GM21526 (cell line): Measurements from ENCODE around the gene EFS.

Experiments
- ATAC-seq: cut with Tn5 transposase; IDR thresholded peaks from one replicate; pipeline ENCODE4 v1.9.1; 2021; ENCODE audit warnings: moderate library complexity; ENCODE audit not compliant: unreplicated experiment, low FRiP score

EFS gene

DNA sequence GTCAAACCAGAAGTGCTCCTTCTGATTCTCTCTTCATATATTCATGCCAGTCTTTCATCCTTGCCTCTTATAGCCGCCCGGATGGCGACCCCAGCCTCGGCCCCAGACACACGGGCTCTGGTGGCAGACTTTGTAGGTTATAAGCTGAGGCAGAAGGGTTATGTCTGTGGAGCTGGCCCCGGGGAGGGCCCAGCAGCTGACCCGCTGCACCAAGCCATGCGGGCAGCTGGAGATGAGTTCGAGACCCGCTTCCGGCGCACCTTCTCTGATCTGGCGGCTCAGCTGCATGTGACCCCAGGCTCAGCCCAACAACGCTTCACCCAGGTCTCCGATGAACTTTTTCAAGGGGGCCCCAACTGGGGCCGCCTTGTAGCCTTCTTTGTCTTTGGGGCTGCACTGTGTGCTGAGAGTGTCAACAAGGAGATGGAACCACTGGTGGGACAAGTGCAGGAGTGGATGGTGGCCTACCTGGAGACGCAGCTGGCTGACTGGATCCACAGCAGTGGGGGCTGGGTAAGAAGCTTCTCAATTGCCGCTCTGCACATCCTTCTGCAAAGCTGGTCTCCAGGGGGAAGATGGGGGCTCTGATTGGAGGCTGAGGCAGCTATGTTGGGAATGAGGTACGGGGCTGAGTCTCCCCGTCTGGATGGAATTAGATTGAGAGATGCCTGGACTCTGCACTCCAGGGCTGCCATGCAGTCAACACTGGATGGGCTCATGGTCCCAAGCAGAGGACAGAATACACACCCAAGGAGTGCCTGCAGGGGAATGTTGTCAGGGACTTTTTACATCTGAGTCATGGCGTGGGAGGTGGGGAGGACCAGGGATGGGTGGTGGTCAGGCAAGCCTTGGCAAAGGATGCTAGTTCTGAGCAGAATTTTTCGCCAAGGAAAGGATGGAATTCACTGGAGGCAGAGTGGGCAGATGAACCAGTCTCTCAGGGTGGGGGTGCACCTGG is 57.0 kb downstream of the EFS start:
- no peak for ATAC-seq

DNA sequence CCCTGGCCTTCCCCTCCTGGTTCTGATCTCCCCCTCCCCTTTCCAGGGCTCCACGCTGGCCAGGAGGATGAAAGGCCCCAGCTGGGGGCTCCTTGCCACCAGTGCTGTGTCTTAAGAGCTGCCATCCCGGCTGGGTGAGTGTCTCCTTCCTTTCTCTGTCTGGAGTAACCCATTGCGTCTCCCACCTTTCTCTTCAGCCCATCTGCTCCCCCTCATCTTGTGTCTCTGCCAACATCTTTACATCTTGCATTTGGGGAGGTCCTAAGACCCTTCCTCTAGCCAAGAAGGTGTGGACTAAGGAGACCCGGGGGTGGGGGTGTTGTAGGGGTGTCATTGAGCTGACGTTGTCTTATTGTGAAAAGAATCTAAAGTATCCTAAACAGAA is 57.8 kb downstream of the EFS start:
- ATAC-seq, result no peak

DNA sequence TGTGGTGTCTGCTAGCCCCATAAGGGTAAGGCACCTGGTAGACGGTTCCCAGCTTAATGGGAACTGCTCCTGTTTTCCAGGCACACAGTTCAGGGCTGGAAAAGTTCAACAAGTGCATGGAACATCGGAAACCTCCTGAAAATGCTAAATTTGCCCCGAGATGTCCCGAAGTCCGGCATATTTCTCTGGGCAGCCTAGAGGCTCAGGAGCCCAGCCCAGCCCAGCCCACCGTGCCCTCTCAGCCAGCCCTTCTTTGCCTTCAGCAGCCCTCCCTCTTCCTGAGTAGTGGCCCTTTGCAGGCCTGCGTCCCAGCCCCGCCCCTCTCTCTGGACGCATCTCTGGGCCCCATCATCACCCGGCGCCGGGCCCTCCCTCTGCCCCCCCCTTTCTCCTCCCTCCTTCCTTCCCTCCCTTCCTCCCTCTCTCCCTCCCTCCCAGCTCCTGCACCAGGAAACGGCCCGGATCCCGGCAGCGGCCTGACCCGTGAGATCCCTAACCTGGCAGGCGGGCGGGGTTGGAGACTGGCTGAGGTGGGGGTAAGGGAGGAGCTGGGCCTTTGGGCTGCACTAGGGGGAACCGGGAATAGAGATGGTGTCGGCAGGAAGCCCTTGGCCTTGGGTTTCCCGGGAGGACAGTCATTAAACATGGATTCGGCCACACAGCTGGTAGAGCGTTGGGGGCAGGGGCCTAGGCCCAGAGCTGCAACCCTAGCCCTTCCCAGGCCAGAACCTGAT is 58.4 kb downstream of the EFS start, which contains the start of gene BCL2L2:
BCL2L2 (plus strand) TSS at position 422 of the 734 bp plus-strand sequence. CDS start 935 bp downstream, outside the sequence.
- no peak for ATAC-seq
